Measurements from ENCODE around the gene TBX18. TPM values are rescaled to one million over a fixed set of nuclear protein-coding genes. Genes with fewer than 3 reads are reported as not detected.

Gene TBX18
- total and polyA plus RNA-seq, 7 experiments from 2014 or later: not detected

DNA sequence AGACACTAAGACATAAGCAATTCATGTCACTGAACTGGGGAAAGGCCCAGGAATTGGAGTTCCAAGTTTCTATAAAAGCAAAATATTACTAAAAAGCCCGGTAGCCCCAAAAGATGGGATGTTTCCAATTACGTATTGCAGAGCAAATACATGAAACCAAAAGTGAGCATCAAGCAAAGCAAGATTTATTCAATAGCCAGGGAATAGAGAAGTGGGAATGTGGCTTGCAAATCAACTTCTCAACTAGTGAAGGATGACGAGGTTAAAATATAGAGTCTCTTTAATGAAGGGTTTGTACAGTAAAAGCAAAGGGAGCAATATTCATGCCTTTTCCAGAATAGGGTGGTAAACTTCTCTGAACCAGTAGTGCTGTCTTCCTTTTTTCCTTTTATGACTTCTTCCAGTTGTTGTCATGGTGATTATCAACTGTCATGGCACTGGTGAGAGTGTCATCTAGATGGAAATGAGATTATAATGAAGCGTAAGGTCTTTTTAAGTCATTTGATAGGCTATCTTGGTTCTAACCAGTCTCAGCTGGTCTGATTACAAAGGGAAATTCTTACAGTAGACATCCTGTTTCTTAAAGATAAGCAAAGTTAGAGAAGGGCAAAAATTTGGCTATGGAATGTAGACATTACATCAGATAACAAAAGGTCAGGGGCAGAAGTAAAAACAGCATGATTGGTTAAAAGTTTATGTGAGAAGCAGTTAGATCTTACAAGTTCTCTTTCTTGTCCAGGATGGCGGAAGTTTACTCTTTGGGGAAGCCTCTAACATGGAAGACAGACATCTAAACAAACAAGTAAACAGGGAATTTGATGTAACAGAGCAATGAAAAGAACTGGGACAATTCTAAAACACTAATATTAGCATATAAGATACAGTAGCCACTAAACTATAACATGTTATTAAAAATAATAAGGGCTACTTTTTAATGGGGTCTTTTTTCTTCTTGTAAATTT is 96.9 kb downstream of the TBX18 start:
- H3K4me3 Mint-ChIP-seq: no peak overlapping the region
- intact Hi-C loops (cut with micrococcal nuclease): no loop called here
- no peaks in the 10 kb centered on the region for H3K9me3 ChIP-seq (ENCODE audit: control insufficient read depth in 2 of 3, low read length in 3 of 3)
- CTCF ChIA-PET: no interaction called here
- no peaks in the 10 kb centered on the region for H3K4me1 ChIP-seq (ENCODE audit: control insufficient read depth in 2 of 2, insufficient read depth in 2 of 2, low read length in 2 of 2)
- no peak overlapping the region for H3K27ac ChIP-seq (ENCODE audit: low read depth, low read length)
- H3K4me1 Mint-ChIP-seq: no peaks in the 10 kb centered on the region
- no peaks in the 10 kb centered on the region for H3K27me3 ChIP-seq (ENCODE audit: control insufficient read depth in 2 of 2, insufficient read depth in 2 of 2, low read length in 2 of 2)
- H3K4me3 ChIP-seq (ENCODE audit: low read length): no peak overlapping the region
- H3K27me3 Mint-ChIP-seq: no peaks in the 10 kb centered on the region
- DNase-seq (no peak), ATAC-seq (no peak)
- POLR2A ChIA-PET: no interaction called here
- no peak overlapping the region for H3K27ac Mint-ChIP-seq
- H3K36me3 ChIP-seq (ENCODE audit: control insufficient read depth in 2 of 3, insufficient read depth in 3 of 3, low read length in 3 of 3): no peaks in the 10 kb centered on the region
- peaks cover 0 to 4% (median 0%) of the 10 kb centered on the region in 5 donors for H3K36me3 Mint-ChIP-seq
- peaks cover 0 to 12% (median 0%) of the 10 kb centered on the region in 11 donors for H3K9me3 Mint-ChIP-seq

DNA sequence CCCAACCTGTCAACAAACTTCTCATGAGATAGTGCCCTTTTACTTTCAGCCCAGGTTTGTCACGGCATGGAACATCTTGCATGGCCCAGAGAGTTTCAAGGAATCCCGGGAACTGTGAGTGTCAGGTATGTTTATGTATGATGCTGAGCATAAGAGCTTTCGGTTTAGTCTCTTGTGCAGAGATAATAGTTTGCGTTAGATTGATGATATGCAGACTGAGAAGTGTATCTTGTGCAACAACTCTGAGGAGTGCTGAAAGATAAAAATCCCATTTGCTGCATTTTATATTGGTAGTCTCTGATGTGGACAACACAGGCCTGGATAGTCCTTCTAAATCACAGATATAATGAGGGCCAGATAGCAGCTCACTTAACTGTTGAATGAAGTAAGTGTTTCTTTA is 99.0 kb downstream of the TBX18 start:
- Mint-ChIP-seq H3K27ac (no peak overlapping the region), H3K4me3 (no peak overlapping the region), H3K9me3 (peaks cover 0 to 12% (median 0%) of the 10 kb centered on the region in 11 donors), H3K27me3 (no peaks in the 10 kb centered on the region), H3K36me3 (peaks cover 0 to 4% (median 0%) of the 10 kb centered on the region in 5 donors), H3K4me1 (no peaks in the 10 kb centered on the region)
- H3K9me3 ChIP-seq (ENCODE audit: control insufficient read depth in 2 of 3, low read length in 3 of 3): no peaks in the 10 kb centered on the region
- H3K4me3 ChIP-seq (ENCODE audit: low read length): no peak overlapping the region
- no peak for DNase-seq
- intact Hi-C loops (cut with micrococcal nuclease): no loop called here
- ChIA-PET POLR2A (no interaction called here), CTCF (no interaction called here)
- ATAC-seq: no peak
- H3K36me3 ChIP-seq (ENCODE audit: control insufficient read depth in 2 of 3, insufficient read depth in 3 of 3, low read length in 3 of 3): no peaks in the 10 kb centered on the region
- H3K27me3 ChIP-seq (ENCODE audit: control insufficient read depth in 2 of 2, insufficient read depth in 2 of 2, low read length in 2 of 2): no peaks in the 10 kb centered on the region
- no peak overlapping the region for H3K27ac ChIP-seq (ENCODE audit: low read depth, low read length)
- H3K4me1 ChIP-seq (ENCODE audit: control insufficient read depth in 2 of 2, insufficient read depth in 2 of 2, low read length in 2 of 2): no peaks in the 10 kb centered on the region

DNA sequence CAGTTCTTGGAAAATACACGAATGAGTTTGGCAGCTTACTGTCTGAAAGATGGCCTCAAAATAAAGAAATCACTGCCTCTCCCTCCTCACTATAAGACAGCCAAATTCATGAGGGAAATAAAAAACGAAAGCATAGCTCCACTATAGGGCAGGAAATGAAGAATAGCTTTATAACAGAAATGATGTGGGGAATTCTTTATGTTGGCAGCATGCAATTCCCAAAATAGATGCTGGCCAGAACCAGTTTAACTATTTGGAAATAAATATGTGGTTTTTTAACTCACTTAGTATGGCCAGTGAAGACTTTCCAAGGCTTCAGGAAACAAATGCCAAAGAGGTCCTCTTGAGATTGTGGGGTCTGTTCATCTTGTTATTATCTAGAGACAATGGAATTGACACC is 100.5 kb downstream of the TBX18 start:
- no peak overlapping the region for H3K27ac ChIP-seq (ENCODE audit: low read depth, low read length)
- H3K27me3 Mint-ChIP-seq: no peaks in the 10 kb centered on the region
- H3K4me1 ChIP-seq (ENCODE audit: control insufficient read depth in 2 of 2, insufficient read depth in 2 of 2, low read length in 2 of 2): no peaks in the 10 kb centered on the region
- no peak for ATAC-seq
- CTCF ChIA-PET: no interaction called here
- no peak overlapping the region for H3K4me3 ChIP-seq (ENCODE audit: low read length)
- no peaks in the 10 kb centered on the region for H3K36me3 ChIP-seq (ENCODE audit: control insufficient read depth in 2 of 3, insufficient read depth in 3 of 3, low read length in 3 of 3)
- POLR2A ChIA-PET: no interaction called here
- no peaks in the 10 kb centered on the region for H3K4me1 Mint-ChIP-seq
- H3K27me3 ChIP-seq (ENCODE audit: control insufficient read depth in 2 of 2, insufficient read depth in 2 of 2, low read length in 2 of 2): no peaks in the 10 kb centered on the region
- H3K9me3 Mint-ChIP-seq: peaks cover 0 to 12% (median 2%) of the 10 kb centered on the region in 11 donors
- no peak for DNase-seq
- H3K4me3 Mint-ChIP-seq: no peak overlapping the region
- H3K36me3 Mint-ChIP-seq: peaks cover 0 to 4% (median 0%) of the 10 kb centered on the region in 5 donors
- no peaks in the 10 kb centered on the region for H3K9me3 ChIP-seq (ENCODE audit: control insufficient read depth in 2 of 3, low read length in 3 of 3)
- intact Hi-C loops (cut with micrococcal nuclease): no loop called here
- no peak overlapping the region for H3K27ac Mint-ChIP-seq

DNA sequence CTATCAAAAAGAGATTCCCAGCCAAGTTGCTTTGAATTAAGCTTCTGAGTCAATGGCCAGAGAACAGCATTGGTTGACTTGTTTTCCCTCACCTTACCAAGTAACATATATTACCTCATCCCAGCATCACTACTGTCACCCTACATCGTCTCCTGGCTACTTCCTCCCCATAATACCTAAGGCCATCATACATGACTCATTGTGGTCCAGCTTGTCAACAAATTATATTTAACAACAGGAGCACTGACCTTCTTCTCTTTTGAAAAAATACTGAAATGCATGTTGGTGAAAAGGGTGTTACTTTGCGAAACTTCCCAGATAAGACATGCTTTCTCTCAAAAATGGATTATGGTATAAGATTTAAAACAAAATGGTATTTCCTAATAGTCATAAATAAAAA is 106.9 kb downstream of the TBX18 start:
- H3K36me3 Mint-ChIP-seq: no peaks in the 10 kb centered on the region

DNA sequence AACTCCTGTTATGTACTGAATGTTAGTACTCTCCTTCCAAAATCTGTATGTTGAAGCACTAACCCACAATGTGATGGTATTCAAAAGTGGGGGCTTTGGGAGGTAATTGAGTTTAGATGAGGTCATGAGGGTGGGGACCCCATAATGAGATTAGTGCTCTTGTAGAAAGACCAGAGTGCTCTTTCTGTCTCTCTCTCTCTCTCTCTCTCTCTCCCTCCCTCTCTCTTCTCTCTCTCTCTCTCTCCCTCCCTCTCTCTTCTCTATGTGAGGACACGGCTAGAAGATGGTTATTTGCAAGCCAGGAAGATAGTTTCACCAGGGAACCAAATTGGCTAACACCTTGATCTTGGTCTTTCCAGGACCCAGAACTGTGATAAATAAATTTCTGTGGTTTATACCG is 107.4 kb downstream of the TBX18 start:
- H3K4me1 ChIP-seq (ENCODE audit: control insufficient read depth in 2 of 2, insufficient read depth in 2 of 2, low read length in 2 of 2): no peaks in the 10 kb centered on the region
- POLR2A ChIA-PET: no interaction called here
- H3K9me3 ChIP-seq (ENCODE audit: control insufficient read depth in 2 of 3, low read length in 3 of 3): no peaks in the 10 kb centered on the region
- Mint-ChIP-seq H3K27ac (no peak overlapping the region), H3K4me1 (no peaks in the 10 kb centered on the region), H3K27me3 (no peaks in the 10 kb centered on the region), H3K9me3 (peaks cover 0 to 6% (median 0%) of the 10 kb centered on the region in 11 donors), H3K4me3 (no peak overlapping the region), H3K36me3 (no peaks in the 10 kb centered on the region)
- no peaks in the 10 kb centered on the region for H3K36me3 ChIP-seq (ENCODE audit: control insufficient read depth in 2 of 3, insufficient read depth in 3 of 3, low read length in 3 of 3)
- DNase-seq (no peak), ATAC-seq (no peak)
- H3K27me3 ChIP-seq (ENCODE audit: control insufficient read depth in 2 of 2, insufficient read depth in 2 of 2, low read length in 2 of 2): no peaks in the 10 kb centered on the region
- H3K4me3 ChIP-seq (ENCODE audit: low read length): no peak overlapping the region
- CTCF ChIA-PET: no interaction called here
- intact Hi-C loops (cut with micrococcal nuclease): no loop called here
- H3K27ac ChIP-seq (ENCODE audit: low read depth, low read length): no peak overlapping the region

More for the DNA sequence above, 106.9 kb downstream of the TBX18 start:
- no peaks in the 10 kb centered on the region for H3K27me3 Mint-ChIP-seq
- H3K4me1 ChIP-seq (ENCODE audit: control insufficient read depth in 2 of 2, insufficient read depth in 2 of 2, low read length in 2 of 2): no peaks in the 10 kb centered on the region
- intact Hi-C loops (cut with micrococcal nuclease): no loop called here
- no peaks in the 10 kb centered on the region for H3K4me1 Mint-ChIP-seq
- ChIA-PET POLR2A (no interaction called here), CTCF (no interaction called here)
- H3K9me3 ChIP-seq (ENCODE audit: control insufficient read depth in 2 of 3, low read length in 3 of 3): no peaks in the 10 kb centered on the region
- DNase-seq (no peak), ATAC-seq (no peak)
- H3K27ac Mint-ChIP-seq: no peak overlapping the region
- H3K9me3 Mint-ChIP-seq: peaks cover 0 to 6% (median 0%) of the 10 kb centered on the region in 11 donors
- no peaks in the 10 kb centered on the region for H3K36me3 ChIP-seq (ENCODE audit: control insufficient read depth in 2 of 3, insufficient read depth in 3 of 3, low read length in 3 of 3)
- no peaks in the 10 kb centered on the region for H3K27me3 ChIP-seq (ENCODE audit: control insufficient read depth in 2 of 2, insufficient read depth in 2 of 2, low read length in 2 of 2)
- H3K4me3 Mint-ChIP-seq: no peak overlapping the region
- no peak overlapping the region for H3K27ac ChIP-seq (ENCODE audit: low read depth, low read length)
- H3K4me3 ChIP-seq (ENCODE audit: low read length): no peak overlapping the region

DNA sequence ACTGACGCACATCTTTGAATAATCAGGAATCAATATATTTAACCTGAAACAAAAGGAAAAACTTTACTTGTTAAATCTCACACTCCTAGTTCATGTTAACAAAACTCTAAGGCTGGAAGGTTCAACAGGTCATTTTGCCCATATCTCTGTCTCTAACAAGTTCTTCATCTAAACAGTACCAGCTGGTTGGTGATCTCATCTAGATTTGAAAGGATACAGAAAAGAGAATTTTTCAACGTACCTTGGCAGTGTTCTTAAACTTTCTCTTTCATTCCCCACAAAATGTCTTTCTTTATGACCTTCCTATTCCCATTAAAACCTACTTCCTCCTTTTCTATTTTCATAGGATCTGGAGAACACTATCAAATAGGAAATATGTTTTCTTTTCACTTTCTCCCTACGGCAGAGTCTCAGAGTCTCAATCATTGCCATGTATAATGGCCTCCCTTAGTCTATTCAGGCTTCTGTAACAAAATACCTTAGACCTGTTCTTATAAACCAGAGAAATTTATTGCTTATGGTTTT is 111.3 kb downstream of the TBX18 start:
- intact Hi-C loops (cut with micrococcal nuclease): no loop called here
- no peak overlapping the region for H3K4me3 ChIP-seq (ENCODE audit: low read length)
- Mint-ChIP-seq H3K27ac (no peak overlapping the region), H3K9me3 (peaks cover 0 to 7% (median 0%) of the 10 kb centered on the region in 11 donors), H3K4me3 (no peak overlapping the region), H3K36me3 (no peaks in the 10 kb centered on the region), H3K27me3 (peaks cover 0 to 5% (median 0%) of the 10 kb centered on the region in 5 donors), H3K4me1 (no peaks in the 10 kb centered on the region)
- CTCF ChIA-PET: interaction anchor here (0.6 kb wide), 1 partner anchor 445 kb away, joined by 3 read pairs; no protein-coding TSS in a partner anchor
- no peaks in the 10 kb centered on the region for H3K4me1 ChIP-seq (ENCODE audit: control insufficient read depth in 2 of 2, insufficient read depth in 2 of 2, low read length in 2 of 2)
- no peak for ATAC-seq
- no peak overlapping the region for H3K27ac ChIP-seq (ENCODE audit: low read depth, low read length)
- no peaks in the 10 kb centered on the region for H3K36me3 ChIP-seq (ENCODE audit: control insufficient read depth in 2 of 3, insufficient read depth in 3 of 3, low read length in 3 of 3)
- DNase-seq: no peak
- POLR2A ChIA-PET: no interaction called here
- no peaks in the 10 kb centered on the region for H3K9me3 ChIP-seq (ENCODE audit: control insufficient read depth in 2 of 3, low read length in 3 of 3)
- H3K27me3 ChIP-seq (ENCODE audit: control insufficient read depth in 2 of 2, insufficient read depth in 2 of 2, low read length in 2 of 2): no peaks in the 10 kb centered on the region
